Uterus (tissue), 4 donors: ENCODE results near the gene HOXD12. TPM values are rescaled to one million over a fixed set of nuclear protein-coding genes. Genes with fewer than 3 reads are reported as not detected.

Experiments used
- DNase-seq, 2 donors: peaks; one replicate each; pipeline ENCODE4 v3.0.0-alpha.2; 2019 to 2020
- H3K27ac ChIP-seq, 2 donors: fragments of 200-600 bp; sonication (generic); 1 replicate in 1 of 2; 2 replicates in 1 of 2; pipeline ENCODE4 v1.5.1; 2016 to 2018
- H3K27me3 ChIP-seq, 2 donors: fragments of 200-600 bp; sonication (generic); one replicate each; pipeline ENCODE4 v1.5.1; 2018 to 2019; ENCODE audit warnings: control low read depth in 1 of 2
- H3K36me3 ChIP-seq, 2 donors: fragments of 200-600 bp; sonication (generic); one replicate each; pipeline ENCODE4 v1.5.1; 2019; ENCODE audit warnings: control low read depth in 1 of 2
- H3K4me1 ChIP-seq, 2 donors: fragments of 200-600 bp; sonication (generic); one replicate each; pipeline ENCODE4 v1.5.1; 2018 to 2019; ENCODE audit warnings: control low read depth in 1 of 2
- H3K4me3 ChIP-seq, 2 donors: fragments of 200-600 bp; sonication (generic); 1 replicate in 1 of 2; 2 replicates in 1 of 2; pipeline ENCODE4 v1.5.1; 2018 to 2019; ENCODE audit warnings: mild to moderate bottlenecking in 1 of 2
- H3K9me3 ChIP-seq, 2 donors: fragments of 200-600 bp; sonication (generic); one replicate each; pipeline ENCODE4 v1.5.1; 2019; ENCODE audit warnings: control low read depth in 1 of 2
- POLR2A ChIP-seq, 2 donors: fragments of 450-650 bp; IDR thresholded peaks; one replicate each; pipeline ENCODE4 v1.6.1; 2016; ENCODE audit warnings: antibody characterized with exemption in 2 of 2, mild to moderate bottlenecking in 1 of 2, moderate library complexity in 1 of 2
- intact Hi-C: fragments of 100-400 bp; cut with DNase I; formaldehyde crosslinking; loops from one replicate; pipeline ENCODE4 v1.15.1; 2023; ENCODE audit warnings: low total_unique reads
- total RNA-seq, 4 donors: library from RNA; depleted of rRNA in 3 of 4; stranded (reverse); fragments of >200 nt in 3 of 4; gene quantifications; one replicate each; pipeline versions ENCODE4 v1.1.0 to v1.2.4, GENCODE V29; 2014 to 2023
- TF ChIP-seq, protein P1 (sequence below), 4 experiments: fragments of 200-600 bp in 2 of 4; fragments of 450-650 bp in 2 of 4; sonication (generic) in 2 of 4; IDR thresholded peaks; one replicate each; pipeline ENCODE4 v1.5.1; 2016 to 2019; ENCODE audit warnings: antibody characterized with exemption in 4 of 4, mild to moderate bottlenecking in 2 of 4, moderate library complexity in 1 of 4
- donor health status: DM: yes; HTN: yes; CAD: no.

HOXD12 gene
- total RNA-seq, 4 donors from 2014 or later, result 0.76 TPM; not detected in 3

GRCh38 chr2:176131848-176132158, 32.2 kb downstream of the HOXD12 start:
- H3K27me3 ChIP-seq, result no peaks in the 10 kb centered on the region
- peak overlapping the region; percentile 62 to 78 for H3K4me3 ChIP-seq
- peaks cover 0 to 15% of the 10 kb centered on the region in 2 donors for H3K4me1 ChIP-seq
- intact Hi-C loops, result no loop called here
- peak overlapping the region; percentile 98 to 99 for H3K27ac ChIP-seq
- H3K9me3 ChIP-seq, result no peaks in the 10 kb centered on the region
- TF ChIP-seq, protein P1, sequence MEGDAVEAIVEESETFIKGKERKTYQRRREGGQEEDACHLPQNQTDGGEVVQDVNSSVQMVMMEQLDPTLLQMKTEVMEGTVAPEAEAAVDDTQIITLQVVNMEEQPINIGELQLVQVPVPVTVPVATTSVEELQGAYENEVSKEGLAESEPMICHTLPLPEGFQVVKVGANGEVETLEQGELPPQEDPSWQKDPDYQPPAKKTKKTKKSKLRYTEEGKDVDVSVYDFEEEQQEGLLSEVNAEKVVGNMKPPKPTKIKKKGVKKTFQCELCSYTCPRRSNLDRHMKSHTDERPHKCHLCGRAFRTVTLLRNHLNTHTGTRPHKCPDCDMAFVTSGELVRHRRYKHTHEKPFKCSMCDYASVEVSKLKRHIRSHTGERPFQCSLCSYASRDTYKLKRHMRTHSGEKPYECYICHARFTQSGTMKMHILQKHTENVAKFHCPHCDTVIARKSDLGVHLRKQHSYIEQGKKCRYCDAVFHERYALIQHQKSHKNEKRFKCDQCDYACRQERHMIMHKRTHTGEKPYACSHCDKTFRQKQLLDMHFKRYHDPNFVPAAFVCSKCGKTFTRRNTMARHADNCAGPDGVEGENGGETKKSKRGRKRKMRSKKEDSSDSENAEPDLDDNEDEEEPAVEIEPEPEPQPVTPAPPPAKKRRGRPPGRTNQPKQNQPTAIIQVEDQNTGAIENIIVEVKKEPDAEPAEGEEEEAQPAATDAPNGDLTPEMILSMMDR (IDR thresholded peaks at IDR 0.05), result no peak
- TF ChIP-seq POLR2A (IDR thresholded peaks at IDR 0.05), result no peak
- H3K36me3 ChIP-seq, result no peaks in the 10 kb centered on the region
- no peak for DNase-seq

DNA sequence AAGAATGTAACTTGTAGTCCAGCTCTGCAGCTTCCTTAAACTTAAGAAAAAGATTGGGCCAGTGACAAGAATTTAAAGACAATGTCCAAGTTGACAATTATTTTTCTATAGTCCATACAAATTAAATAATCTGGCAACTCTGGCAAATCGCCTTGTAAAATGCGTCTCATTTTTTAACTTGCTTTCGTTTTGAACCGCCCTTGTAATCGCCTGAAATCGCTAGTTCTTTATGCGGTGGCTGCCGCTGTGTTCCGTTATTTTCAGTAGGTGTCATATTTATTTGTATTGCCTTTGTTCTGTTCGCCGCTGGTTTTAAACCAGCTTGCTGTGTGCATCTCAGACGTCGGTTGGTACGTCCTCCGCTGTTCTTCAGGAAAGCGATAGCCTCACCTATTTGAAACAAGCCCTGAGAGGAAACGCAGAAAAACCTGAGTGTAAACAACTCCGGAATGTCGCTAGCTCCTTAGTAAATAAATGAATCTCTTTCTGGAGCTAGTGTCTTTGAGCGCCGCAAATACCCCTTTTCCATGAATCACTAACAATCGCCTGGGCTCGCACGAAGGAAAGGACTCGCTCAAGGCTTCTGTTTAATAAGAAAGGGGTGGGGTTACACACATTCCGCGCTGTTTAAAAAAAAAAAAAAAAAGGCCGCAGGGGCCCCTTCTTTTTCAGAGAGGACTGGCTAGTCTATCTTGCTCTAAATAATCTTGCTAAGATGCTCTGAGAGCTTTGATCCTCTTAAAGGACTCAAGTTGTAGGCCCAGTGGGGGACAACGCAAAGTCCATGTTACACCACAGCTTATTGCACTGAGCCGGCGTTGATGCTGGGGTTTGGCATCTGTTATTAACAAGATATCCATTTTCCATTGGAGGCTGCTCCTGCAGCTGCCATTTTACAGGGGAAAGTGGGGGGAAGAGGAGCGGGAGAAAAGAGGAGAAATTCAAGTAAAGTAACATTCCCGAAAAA, 32.9 kb downstream of the HOXD12 start:
- Histone ChIP-seq H3K27ac (peak overlapping the region; percentile 98 to 99), H3K9me3 (no peaks in the 10 kb centered on the region), H3K4me1 (peaks cover 0 to 15% of the 10 kb centered on the region in 2 donors), H3K36me3 (no peaks in the 10 kb centered on the region), H3K27me3 (no peaks in the 10 kb centered on the region), H3K4me3 (peak overlapping the region; percentile 62 to 78)
- peak in 1 of 2 donors; percentile 21 for TF ChIP-seq POLR2A (IDR thresholded peaks at IDR 0.05)
- TF ChIP-seq, protein P1 (IDR thresholded peaks at IDR 0.05), result no peak
- peak in 1 of 2 donors; percentile 53 for DNase-seq
- intact Hi-C loops, result no loop called here

DNA sequence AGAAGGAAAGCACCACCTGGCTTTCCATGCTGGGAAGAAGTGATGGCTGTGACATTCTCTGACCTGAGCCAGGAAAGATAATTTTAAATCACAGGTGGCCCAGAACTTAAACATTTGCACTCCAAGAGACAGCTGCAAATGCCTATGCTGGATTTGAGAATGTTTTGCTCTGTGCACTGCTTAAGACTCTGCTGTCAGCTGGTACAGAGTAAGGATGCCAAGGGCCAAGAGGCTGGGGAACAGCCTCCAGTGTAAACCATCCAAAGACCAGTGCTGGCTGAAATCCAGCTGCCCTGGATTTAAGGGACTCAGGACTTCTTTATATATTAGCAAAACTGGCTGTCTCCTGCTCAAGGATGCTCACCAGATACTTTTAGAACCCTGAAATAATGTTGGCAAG, 33.8 kb downstream of the HOXD12 start:
- Histone ChIP-seq H3K9me3 (no peaks in the 10 kb centered on the region), H3K27me3 (no peaks in the 10 kb centered on the region), H3K4me3 (peak overlapping the region in 1 of 2 donors; percentile 62), H3K36me3 (no peaks in the 10 kb centered on the region), H3K4me1 (peaks cover 0 to 15% of the 10 kb centered on the region in 2 donors), H3K27ac (peak overlapping the region; percentile 98 to 99)
- peak; percentile 30 to 56 for DNase-seq
- TF ChIP-seq, protein P1 (IDR thresholded peaks at IDR 0.05), result no peak
- TF ChIP-seq POLR2A (IDR thresholded peaks at IDR 0.05), result no peak
- intact Hi-C loops, result no loop called here

- Histone ChIP-seq H3K4me1 (peaks cover 0 to 15% of the 10 kb centered on the region in 2 donors), H3K36me3 (no peaks in the 10 kb centered on the region), H3K4me3 (no peak overlapping the region), H3K27me3 (no peaks in the 10 kb centered on the region), H3K9me3 (no peaks in the 10 kb centered on the region), H3K27ac (peak overlapping the region; percentile 98 to 99)
- no peak for TF ChIP-seq POLR2A (IDR thresholded peaks at IDR 0.05)
- TF ChIP-seq, protein P1 (IDR thresholded peaks at IDR 0.05), result no peak
- intact Hi-C loops, result no loop called here
- DNase-seq, result no peak
These were observed 34.4 kb downstream of the HOXD12 start for GRCh38 chr2:176134035-176134434.

GRCh38 chr2:176135035-176135440, 35.4 kb downstream of the HOXD12 start:
- Histone ChIP-seq H3K36me3 (no peaks in the 10 kb centered on the region), H3K4me3 (peak overlapping the region in 1 of 2 donors; percentile 72), H3K4me1 (peaks cover 0 to 15% of the 10 kb centered on the region in 2 donors), H3K9me3 (no peaks in the 10 kb centered on the region), H3K27me3 (no peaks in the 10 kb centered on the region), H3K27ac (peak overlapping the region; percentile 98 to 99)
- TF ChIP-seq, protein P1 (IDR thresholded peaks at IDR 0.05), result no peak
- TF ChIP-seq POLR2A (IDR thresholded peaks at IDR 0.05), result no peak
- peak; percentile 41 to 66 for DNase-seq
- intact Hi-C loops, result no loop called here
